Inferior parietal cortex (tissue), 1 donor: ENCODE measurements around the gene LHFPL6.

Experiments used
- DNase-seq: peaks from one replicate; pipeline ENCODE4 v3.0.0-alpha.2; 2016; ENCODE audit errors: extremely low spot score

LHFPL6 gene

GRCh38 chr13:39468306-39468705, 134.7 kb downstream of the LHFPL6 start:
- no peak for DNase-seq

- no peak for DNase-seq
Measured at GRCh38 chr13:39463611-39464010, 139.4 kb downstream of the LHFPL6 start.

GRCh38 chr13:39462906-39463305, 140.1 kb downstream of the LHFPL6 start:
- no peak for DNase-seq

- DNase-seq: no peak
Measured at GRCh38 chr13:39462428-39462827, 140.6 kb downstream of the LHFPL6 start.

GRCh38 chr13:39461685-39462266, 141.2 kb downstream of the LHFPL6 start:
- no peak for DNase-seq

- no peak for DNase-seq
Measured at GRCh38 chr13:39457274-39457673, 145.7 kb downstream of the LHFPL6 start.

- DNase-seq: no peak
Measured at GRCh38 chr13:39455521-39456175, 147.3 kb downstream of the LHFPL6 start.

- DNase-seq: no peak
Measured at GRCh38 chr13:39452834-39453233, 150.2 kb downstream of the LHFPL6 start.

GRCh38 chr13:39452417-39452816, 150.6 kb downstream of the LHFPL6 start:
- no peak for DNase-seq

GRCh38 chr13:39451860-39452301, 151.1 kb downstream of the LHFPL6 start:
- no peak for DNase-seq

- no peak for DNase-seq
Measured at GRCh38 chr13:39451301-39451700, 151.7 kb downstream of the LHFPL6 start.

GRCh38 chr13:39450176-39450575, 152.8 kb downstream of the LHFPL6 start:
- no peak for DNase-seq

GRCh38 chr13:39448834-39449233, 154.2 kb downstream of the LHFPL6 start:
- DNase-seq: peak; percentile 23

- no peak for DNase-seq
Measured at GRCh38 chr13:39446865-39447264, 156.1 kb downstream of the LHFPL6 start.

- no peak for DNase-seq
Measured at GRCh38 chr13:39444866-39445265, 158.1 kb downstream of the LHFPL6 start.

- no peak for DNase-seq
Measured at GRCh38 chr13:39433651-39434050, 169.3 kb downstream of the LHFPL6 start.

- no peak for DNase-seq
Measured at GRCh38 chr13:39432196-39432595, 170.8 kb downstream of the LHFPL6 start.

GRCh38 chr13:39422845-39423565, 180.0 kb downstream of the LHFPL6 start:
- no peak for DNase-seq

GRCh38 chr13:39419876-39420275, 183.1 kb downstream of the LHFPL6 start:
- DNase-seq: no peak

GRCh38 chr13:39419068-39419467, 183.9 kb downstream of the LHFPL6 start:
- no peak for DNase-seq

- DNase-seq: no peak
Measured at GRCh38 chr13:39418424-39418823, 184.6 kb downstream of the LHFPL6 start.

- no peak for DNase-seq
Measured at GRCh38 chr13:39417643-39418042, 185.3 kb downstream of the LHFPL6 start.

GRCh38 chr13:39417131-39417530, 185.9 kb downstream of the LHFPL6 start:
- peak; percentile 41 for DNase-seq
